ENCODE results near the gene ASXL3.

GRCh38 chr18:33711514-33711913 is 133.5 kb downstream of the ASXL3 start:
- TF ChIP-seq CTCF (conservative IDR thresholded peaks at IDR 0.05; ENCODE audit: low read depth, low read length) = no peak
- no peak for TF ChIP-seq EZH2phosphoT487 (IDR thresholded peaks at IDR 0.05; ENCODE audit: borderline replicate concordance, low read length)
- no peak for TF ChIP-seq EZH2 (IDR thresholded peaks at IDR 0.05; ENCODE audit: low read length, unreplicated experiment)
